ENCODE data around the gene FOLR1.
"Not testable (repeated sequence)": the region's sequence is repeated elsewhere in the genome, so short reads cannot be mapped to it uniquely, and the experiment has no call there.

FOLR1 gene

GRCh38 chr11:72191961-72192381 lies at the start of gene FOLR1:
Gene FOLR1 (plus strand): TSS chr11:72192140. CDS start chr11:72192174, 34 bp downstream.
- DNase-seq = no peak

GRCh38 chr11:72142543-72142942 lies 49.4 kb upstream of the FOLR1 start:
- not testable (repeated sequence) for DNase-seq

- DNase-seq = no peak
Measured at GRCh38 chr11:72144807-72145565, 47.0 kb upstream of the FOLR1 start.

- DNase-seq = no peak
Measured at GRCh38 chr11:72146625-72147024, 45.3 kb upstream of the FOLR1 start.

GRCh38 chr11:72150882-72151281 lies 41.1 kb upstream of the FOLR1 start:
- DNase-seq = no peak

- not testable (repeated sequence) for DNase-seq
Measured at GRCh38 chr11:72153874-72154273, 38.1 kb upstream of the FOLR1 start.

GRCh38 chr11:72154816-72155215 lies 37.1 kb upstream of the FOLR1 start:
- no peak for DNase-seq

GRCh38 chr11:72155751-72156150 lies 36.2 kb upstream of the FOLR1 start:
- no peak for DNase-seq

GRCh38 chr11:72157131-72157530 lies 34.8 kb upstream of the FOLR1 start:
- DNase-seq = no peak

- no peak for DNase-seq
Measured at GRCh38 chr11:72160319-72160718, 31.6 kb upstream of the FOLR1 start.

- DNase-seq = no peak
Measured at GRCh38 chr11:72162891-72163492, 28.9 kb upstream of the FOLR1 start.

- DNase-seq = not testable (repeated sequence)
Measured at GRCh38 chr11:72164187-72164586, 27.8 kb upstream of the FOLR1 start.

GRCh38 chr11:72169046-72169555 lies 22.8 kb upstream of the FOLR1 start:
- not testable (repeated sequence) for DNase-seq

- DNase-seq = not testable (repeated sequence)
Measured at GRCh38 chr11:72169754-72170153, 22.2 kb upstream of the FOLR1 start.

- not testable (repeated sequence) for DNase-seq
Measured at GRCh38 chr11:72172043-72172442, 19.9 kb upstream of the FOLR1 start.

- no peak for DNase-seq
Measured at GRCh38 chr11:72173291-72173690, 18.6 kb upstream of the FOLR1 start.

GRCh38 chr11:72174302-72175070 lies 17.5 kb upstream of the FOLR1 start:
- DNase-seq = no peak

- DNase-seq = no peak
Measured at GRCh38 chr11:72177656-72178055, 14.3 kb upstream of the FOLR1 start.

- DNase-seq = no peak
Measured at GRCh38 chr11:72179049-72179803, 12.7 kb upstream of the FOLR1 start.

- no peak for DNase-seq
Measured at GRCh38 chr11:72179804-72180396, 12.0 kb upstream of the FOLR1 start.

- not testable (repeated sequence) for DNase-seq
Measured at GRCh38 chr11:72180892-72181552, 10.9 kb upstream of the FOLR1 start.

- DNase-seq = not testable (repeated sequence)
Measured at GRCh38 chr11:72181553-72181958, 10.4 kb upstream of the FOLR1 start.
